Fibroblast of lung (primary cell): ENCODE measurements around the gene ZNF780B. TPM values are rescaled to one million over a fixed set of nuclear protein-coding genes. Genes with fewer than 3 reads are reported as not detected.

Source experiments
- DNase-seq, 2 donors: peaks; one replicate each; pipeline versions ENCODE4 v3.0.0 to v3.0.0-alpha.2; 2010; ENCODE audit warnings: low read depth in 2 of 2
- H2AFZ ChIP-seq: 2 replicates; pipeline ENCODE4 v1.5.1; 2012; ENCODE audit warnings: low read length, control low read depth, inconsistent platforms
- H3K27ac ChIP-seq: 2 replicates; pipeline ENCODE4 v1.5.1; 2011; ENCODE audit warnings: low read length, control low read depth; ENCODE audit not compliant: insufficient read depth
- H3K27me3 ChIP-seq: 2 replicates; pipeline ENCODE4 v1.5.1; 2011; ENCODE audit warnings: mild to moderate bottlenecking, low read length; ENCODE audit not compliant: control insufficient read depth, insufficient read depth
- H3K36me3 ChIP-seq: 2 replicates; pipeline ENCODE4 v1.5.1; 2011; ENCODE audit warnings: low read length; ENCODE audit not compliant: control insufficient read depth, insufficient read depth
- H3K4me1 ChIP-seq: 2 replicates; pipeline ENCODE4 v1.5.1; 2011; ENCODE audit warnings: low read length; ENCODE audit not compliant: control insufficient read depth, insufficient read depth; ENCODE audit errors: extremely low read depth
- H3K4me2 ChIP-seq: 2 replicates; pipeline ENCODE4 v1.5.1; 2011; ENCODE audit warnings: low read length, control low read depth; ENCODE audit not compliant: insufficient read depth; ENCODE audit errors: extremely low read depth
- H3K4me3 ChIP-seq, 4 experiments: fragments of 200-600 bp in 1 of 4; sonication (generic) in 1 of 4; replicated peaks in 1 of 4; 2 replicates each; pipeline ENCODE4 v1.5.1; 2011 to 2016; ENCODE audit warnings: low read length in 4 of 4, low read depth in 3 of 4, mild to moderate bottlenecking in 3 of 4, control low read depth in 2 of 4, inconsistent platforms in 1 of 4, mixed read lengths in 1 of 4; ENCODE audit not compliant: insufficient read depth in 1 of 4; ENCODE audit errors: control extremely low read depth in 1 of 4
- H3K79me2 ChIP-seq: 2 replicates; pipeline ENCODE4 v1.5.1; 2012; ENCODE audit warnings: mild to moderate bottlenecking, low read length, inconsistent platforms; ENCODE audit not compliant: control insufficient read depth, insufficient read depth
- H3K9ac ChIP-seq: 2 replicates; pipeline ENCODE4 v1.5.1; 2011; ENCODE audit warnings: mild to moderate bottlenecking, low read length, control low read depth; ENCODE audit not compliant: insufficient read depth
- H3K9me3 ChIP-seq: 2 replicates; pipeline ENCODE4 v1.5.1; 2012; ENCODE audit warnings: low read depth, low read length; ENCODE audit not compliant: control insufficient read depth, insufficient read depth
- H4K20me1 ChIP-seq: 2 replicates; pipeline ENCODE4 v1.5.1; 2011; ENCODE audit warnings: low read length; ENCODE audit not compliant: control insufficient read depth, insufficient read depth; ENCODE audit errors: extremely low read depth
- EZH2 ChIP-seq: IDR thresholded peaks from 2 replicates; pipeline ENCODE4 v1.5.1; 2012; ENCODE audit warnings: low read length, control low read depth, mild to moderate bottlenecking; ENCODE audit errors: missing control alignments
- polyA plus RNA-seq, 2 donors: library from polyadenylated mRNA; depleted of rRNA in 1 of 2; stranded (reverse) in 1 of 2; unstranded in 1 of 2; fragments of >200 nt; gene quantifications; 2 replicates each; pipeline ENCODE4 v1.2.1, GENCODE V29; 2011 to 2012; ENCODE audit warnings: missing spikeins in 1 of 2
- total RNA-seq: library from RNA; depleted of rRNA; stranded (reverse); fragments of >200 nt; gene quantifications from 2 replicates; pipeline ENCODE4 v1.2.1, GENCODE V29; 2014
- TF ChIP-seq, protein P1 (sequence below), 2 donors: IDR thresholded peaks in 1 of 2; conservative IDR thresholded peaks in 1 of 2; 1 replicate in 1 of 2; 2 replicates in 1 of 2; pipeline ENCODE4 v1.5.1; 2011 to 2012; ENCODE audit warnings: low read length in 2 of 2, control low read depth in 1 of 2, inconsistent platforms in 1 of 2, low read depth in 1 of 2, mild to moderate bottlenecking in 1 of 2

Gene ZNF780B
- total and polyA plus RNA-seq, 2 donors (not counting 1 experiment from before 2014, with no cell fraction given): 8.9 to 20.8 TPM

DNA sequence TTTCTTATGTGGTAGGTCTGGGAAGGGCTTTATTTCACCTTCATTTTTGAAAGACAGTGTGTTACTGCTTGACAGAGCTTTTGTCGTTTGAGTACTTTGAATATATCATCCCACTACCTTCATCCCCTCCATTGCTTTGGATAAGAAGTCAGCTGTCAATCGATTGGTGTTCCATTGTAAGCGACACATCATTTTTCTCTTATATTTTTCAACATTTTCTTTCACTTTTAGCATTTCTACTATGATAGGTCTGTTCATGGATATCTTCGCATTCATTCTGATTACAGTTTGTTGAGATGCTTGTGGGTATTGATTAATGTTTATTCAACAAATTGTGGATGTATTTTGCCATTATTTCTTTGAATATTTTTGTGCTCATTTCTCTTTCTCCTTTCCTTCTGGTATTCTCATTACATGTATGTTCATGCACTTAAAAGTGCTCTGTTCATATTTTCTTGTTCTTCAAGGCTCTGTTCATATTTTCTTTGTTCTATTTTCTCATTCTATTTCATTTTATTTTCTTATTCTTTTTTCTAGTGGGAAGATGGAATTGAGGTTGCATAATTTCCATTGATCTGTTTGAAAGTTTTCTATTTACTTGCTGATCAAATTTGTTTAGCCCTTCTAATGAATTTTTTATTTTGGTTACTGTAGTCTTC lies 30.0 kb downstream of the ZNF780B start:
- H2AFZ ChIP-seq: no peak overlapping the region
- H3K9ac ChIP-seq: no peak overlapping the region
- H3K27ac ChIP-seq: no peak overlapping the region
- no peak for DNase-seq
- no peaks in the 10 kb centered on the region for H3K9me3 ChIP-seq
- H4K20me1 ChIP-seq: no peaks in the 10 kb centered on the region
- H3K27me3 ChIP-seq: no peaks in the 10 kb centered on the region
- H3K79me2 ChIP-seq: no peaks in the 10 kb centered on the region
- TF ChIP-seq, protein P1, sequence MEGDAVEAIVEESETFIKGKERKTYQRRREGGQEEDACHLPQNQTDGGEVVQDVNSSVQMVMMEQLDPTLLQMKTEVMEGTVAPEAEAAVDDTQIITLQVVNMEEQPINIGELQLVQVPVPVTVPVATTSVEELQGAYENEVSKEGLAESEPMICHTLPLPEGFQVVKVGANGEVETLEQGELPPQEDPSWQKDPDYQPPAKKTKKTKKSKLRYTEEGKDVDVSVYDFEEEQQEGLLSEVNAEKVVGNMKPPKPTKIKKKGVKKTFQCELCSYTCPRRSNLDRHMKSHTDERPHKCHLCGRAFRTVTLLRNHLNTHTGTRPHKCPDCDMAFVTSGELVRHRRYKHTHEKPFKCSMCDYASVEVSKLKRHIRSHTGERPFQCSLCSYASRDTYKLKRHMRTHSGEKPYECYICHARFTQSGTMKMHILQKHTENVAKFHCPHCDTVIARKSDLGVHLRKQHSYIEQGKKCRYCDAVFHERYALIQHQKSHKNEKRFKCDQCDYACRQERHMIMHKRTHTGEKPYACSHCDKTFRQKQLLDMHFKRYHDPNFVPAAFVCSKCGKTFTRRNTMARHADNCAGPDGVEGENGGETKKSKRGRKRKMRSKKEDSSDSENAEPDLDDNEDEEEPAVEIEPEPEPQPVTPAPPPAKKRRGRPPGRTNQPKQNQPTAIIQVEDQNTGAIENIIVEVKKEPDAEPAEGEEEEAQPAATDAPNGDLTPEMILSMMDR (conservative IDR thresholded peaks at IDR 0.05 in 1 of 2, IDR thresholded peaks at IDR 0.05 in 1 of 2; ENCODE audit: low read depth in 1 of 2, low read length in 2 of 2): no peak
- no peak overlapping the region for H3K4me2 ChIP-seq
- H3K36me3 ChIP-seq: no peaks in the 10 kb centered on the region
- no peak overlapping the region for H3K4me3 ChIP-seq
- no peaks in the 10 kb centered on the region for H3K4me1 ChIP-seq

DNA sequence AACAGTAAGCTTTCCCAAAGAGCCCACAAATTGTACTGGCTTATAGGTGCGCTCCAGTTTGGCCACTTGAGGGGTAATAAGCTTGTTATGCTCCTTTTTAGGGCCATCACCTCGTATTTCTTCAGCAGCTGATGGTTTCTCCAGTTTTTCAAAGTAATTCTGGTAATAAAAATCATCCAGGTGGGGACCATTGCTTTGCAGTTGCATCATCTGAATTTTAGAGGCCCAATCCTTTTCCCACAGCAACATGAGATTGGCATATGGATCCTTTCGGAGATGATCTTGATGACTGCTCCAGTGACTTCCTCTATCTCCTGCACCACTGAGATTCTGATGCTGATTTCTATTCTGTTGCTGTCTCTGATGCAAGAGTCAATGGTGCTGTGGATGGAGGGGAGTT lies 32.1 kb downstream of the ZNF780B start:
- no peaks in the 10 kb centered on the region for H3K36me3 ChIP-seq
- H3K9ac ChIP-seq: no peak overlapping the region
- no peak overlapping the region for H3K4me3 ChIP-seq
- no peaks in the 10 kb centered on the region for H4K20me1 ChIP-seq
- H3K27ac ChIP-seq: no peak overlapping the region
- no peak overlapping the region for H3K4me2 ChIP-seq
- H3K9me3 ChIP-seq: no peaks in the 10 kb centered on the region
- H2AFZ ChIP-seq: no peak overlapping the region
- no peaks in the 10 kb centered on the region for H3K27me3 ChIP-seq
- no peak for TF ChIP-seq EZH2
- TF ChIP-seq, protein P1 (conservative IDR thresholded peaks at IDR 0.05 in 1 of 2, IDR thresholded peaks at IDR 0.05 in 1 of 2; ENCODE audit: low read depth in 1 of 2, low read length in 2 of 2): no peak
- no peaks in the 10 kb centered on the region for H3K4me1 ChIP-seq
- no peak for DNase-seq
- H3K79me2 ChIP-seq: no peaks in the 10 kb centered on the region

DNA sequence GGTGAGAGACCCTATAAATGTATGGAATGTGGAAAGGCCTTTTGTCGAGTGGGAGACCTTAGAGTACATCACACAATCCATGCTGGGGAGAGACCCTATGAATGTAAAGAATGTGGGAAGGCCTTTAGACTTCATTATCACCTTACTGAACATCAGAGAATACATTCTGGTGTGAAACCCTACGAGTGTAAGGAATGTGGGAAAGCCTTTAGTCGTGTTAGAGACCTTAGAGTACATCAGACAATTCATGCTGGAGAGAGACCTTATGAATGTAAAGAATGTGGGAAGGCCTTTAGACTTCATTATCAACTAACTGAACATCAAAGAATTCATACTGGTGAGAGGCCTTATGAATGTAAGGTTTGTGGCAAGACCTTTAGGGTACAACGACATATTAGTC lies 42.0 kb downstream of the ZNF780B start:
- Histone ChIP-seq H3K27me3 (no peaks in the 10 kb centered on the region), H3K4me2 (no peak overlapping the region), H3K79me2 (no peaks in the 10 kb centered on the region), H3K36me3 (no peaks in the 10 kb centered on the region), H3K9me3 (peaks cover 4% of the 10 kb centered on the region), H3K27ac (no peak overlapping the region), H4K20me1 (no peaks in the 10 kb centered on the region), H3K9ac (no peak overlapping the region), H3K4me1 (no peaks in the 10 kb centered on the region), H2AFZ (no peak overlapping the region), H3K4me3 (no peak overlapping the region)
- DNase-seq: no peak
- TF ChIP-seq, protein P1 (conservative IDR thresholded peaks at IDR 0.05 in 1 of 2, IDR thresholded peaks at IDR 0.05 in 1 of 2; ENCODE audit: low read depth in 1 of 2, low read length in 2 of 2): no peak
- no peak for TF ChIP-seq EZH2
